Measurements from ENCODE around the gene ABHD8. TPM values are rescaled to one million over a fixed set of nuclear protein-coding genes. Genes with fewer than 3 reads are reported as not detected.

ABHD8 gene
- total and polyA plus RNA-seq, 2 of the 13 experiments (the other 11 are each of a cell fraction or from before 2014, with no cell fraction given) = 6.3 to 7.2 TPM

DNA sequence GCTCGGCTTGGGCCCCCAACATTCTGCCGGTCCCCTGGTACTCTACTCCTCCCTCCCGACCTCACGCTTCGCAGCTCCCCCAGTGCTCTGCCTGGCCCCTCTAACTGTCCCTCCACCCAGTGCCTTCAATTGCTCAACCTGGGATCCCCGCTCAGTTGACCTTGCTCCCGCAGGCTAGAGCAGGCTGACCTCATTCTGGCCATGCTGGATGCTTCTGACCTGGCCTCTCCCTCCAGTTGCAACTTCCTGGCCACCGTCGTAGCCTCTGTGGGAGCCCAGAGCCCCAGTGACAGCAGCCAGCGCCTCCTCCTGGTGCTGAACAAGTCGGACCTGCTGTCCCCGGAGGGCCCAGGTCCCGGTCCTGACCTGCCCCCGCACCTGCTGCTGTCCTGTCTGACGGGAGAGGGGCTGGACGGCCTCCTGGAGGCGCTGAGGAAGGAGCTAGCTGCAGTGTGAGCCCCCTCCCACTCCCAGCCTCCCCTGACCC, 37.7 kb upstream of the ABHD8 start (continued):
- TF ChIP-seq, protein P1, sequence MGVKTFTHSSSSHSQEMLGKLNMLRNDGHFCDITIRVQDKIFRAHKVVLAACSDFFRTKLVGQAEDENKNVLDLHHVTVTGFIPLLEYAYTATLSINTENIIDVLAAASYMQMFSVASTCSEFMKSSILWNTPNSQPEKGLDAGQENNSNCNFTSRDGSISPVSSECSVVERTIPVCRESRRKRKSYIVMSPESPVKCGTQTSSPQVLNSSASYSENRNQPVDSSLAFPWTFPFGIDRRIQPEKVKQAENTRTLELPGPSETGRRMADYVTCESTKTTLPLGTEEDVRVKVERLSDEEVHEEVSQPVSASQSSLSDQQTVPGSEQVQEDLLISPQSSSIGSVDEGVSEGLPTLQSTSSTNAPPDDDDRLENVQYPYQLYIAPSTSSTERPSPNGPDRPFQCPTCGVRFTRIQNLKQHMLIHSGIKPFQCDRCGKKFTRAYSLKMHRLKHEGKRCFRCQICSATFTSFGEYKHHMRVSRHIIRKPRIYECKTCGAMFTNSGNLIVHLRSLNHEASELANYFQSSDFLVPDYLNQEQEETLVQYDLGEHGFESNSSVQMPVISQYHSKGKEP (CRISPR knock-in tag; IDR thresholded peaks at IDR 0.05) = no peak
- TF ChIP-seq ZNF207 (IDR thresholded peaks at IDR 0.05; ENCODE audit: borderline replicate concordance) (no peak), ZNF292 (CRISPR knock-in tag; IDR thresholded peaks at IDR 0.05; ENCODE audit: borderline replicate concordance, low read depth) (no peak), IKZF4 (CRISPR knock-in tag; IDR thresholded peaks at IDR 0.05; ENCODE audit: borderline replicate concordance, low read depth, not compliant biosample characterization) (no peak), MBD4 (IDR thresholded peaks at IDR 0.05; ENCODE audit: borderline replicate concordance, low read length) (no peak), ZNF333 (CRISPR knock-in tag; IDR thresholded peaks at IDR 0.05; ENCODE audit: borderline replicate concordance) (no peak), DMAP1 (CRISPR knock-in tag; IDR thresholded peaks at IDR 0.05) (no peak), ZNF326 (CRISPR knock-in tag; IDR thresholded peaks at IDR 0.05; ENCODE audit: borderline replicate concordance) (no peak), FOXK1 (CRISPR knock-in tag; IDR thresholded peaks at IDR 0.05; ENCODE audit: borderline replicate concordance, low read depth) (no peak), ASH2L (IDR thresholded peaks at IDR 0.05; ENCODE audit: insufficient read length, low read depth, low read length) (peak; percentile 47), HMG20A (CRISPR knock-in tag; IDR thresholded peaks at IDR 0.05; ENCODE audit: borderline replicate concordance) (no peak; the same call in 1 of the 2 replicates), PAX8 (CRISPR knock-in tag; IDR thresholded peaks at IDR 0.05; ENCODE audit: borderline replicate concordance) (no peak)
- TF ChIP-seq, protein P2, sequence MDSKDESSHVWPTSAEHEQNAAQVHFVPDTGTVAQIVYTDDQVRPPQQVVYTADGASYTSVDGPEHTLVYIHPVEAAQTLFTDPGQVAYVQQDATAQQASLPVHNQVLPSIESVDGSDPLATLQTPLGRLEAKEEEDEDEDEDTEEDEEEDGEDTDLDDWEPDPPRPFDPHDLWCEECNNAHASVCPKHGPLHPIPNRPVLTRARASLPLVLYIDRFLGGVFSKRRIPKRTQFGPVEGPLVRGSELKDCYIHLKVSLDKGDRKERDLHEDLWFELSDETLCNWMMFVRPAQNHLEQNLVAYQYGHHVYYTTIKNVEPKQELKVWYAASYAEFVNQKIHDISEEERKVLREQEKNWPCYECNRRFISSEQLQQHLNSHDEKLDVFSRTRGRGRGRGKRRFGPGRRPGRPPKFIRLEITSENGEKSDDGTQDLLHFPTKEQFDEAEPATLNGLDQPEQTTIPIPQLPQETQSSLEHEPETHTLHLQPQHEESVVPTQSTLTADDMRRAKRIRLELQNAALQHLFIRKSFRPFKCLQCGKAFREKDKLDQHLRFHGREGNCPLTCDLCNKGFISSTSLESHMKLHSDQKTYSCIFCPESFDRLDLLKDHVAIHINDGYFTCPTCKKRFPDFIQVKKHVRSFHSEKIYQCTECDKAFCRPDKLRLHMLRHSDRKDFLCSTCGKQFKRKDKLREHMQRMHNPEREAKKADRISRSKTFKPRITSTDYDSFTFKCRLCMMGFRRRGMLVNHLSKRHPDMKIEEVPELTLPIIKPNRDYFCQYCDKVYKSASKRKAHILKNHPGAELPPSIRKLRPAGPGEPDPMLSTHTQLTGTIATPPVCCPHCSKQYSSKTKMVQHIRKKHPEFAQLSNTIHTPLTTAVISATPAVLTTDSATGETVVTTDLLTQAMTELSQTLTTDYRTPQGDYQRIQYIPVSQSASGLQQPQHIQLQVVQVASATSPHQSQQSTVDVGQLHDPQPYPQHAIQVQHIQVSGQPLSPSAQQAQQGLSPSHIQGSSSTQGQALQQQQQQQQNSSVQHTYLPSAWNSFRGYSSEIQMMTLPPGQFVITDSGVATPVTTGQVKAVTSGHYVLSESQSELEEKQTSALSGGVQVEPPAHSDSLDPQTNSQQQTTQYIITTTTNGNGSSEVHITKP (CRISPR knock-in tag; IDR thresholded peaks at IDR 0.05; ENCODE audit: low read depth) = no peak; the same call in 1 of the 2 replicates
- TF ChIP-seq, protein P3, sequence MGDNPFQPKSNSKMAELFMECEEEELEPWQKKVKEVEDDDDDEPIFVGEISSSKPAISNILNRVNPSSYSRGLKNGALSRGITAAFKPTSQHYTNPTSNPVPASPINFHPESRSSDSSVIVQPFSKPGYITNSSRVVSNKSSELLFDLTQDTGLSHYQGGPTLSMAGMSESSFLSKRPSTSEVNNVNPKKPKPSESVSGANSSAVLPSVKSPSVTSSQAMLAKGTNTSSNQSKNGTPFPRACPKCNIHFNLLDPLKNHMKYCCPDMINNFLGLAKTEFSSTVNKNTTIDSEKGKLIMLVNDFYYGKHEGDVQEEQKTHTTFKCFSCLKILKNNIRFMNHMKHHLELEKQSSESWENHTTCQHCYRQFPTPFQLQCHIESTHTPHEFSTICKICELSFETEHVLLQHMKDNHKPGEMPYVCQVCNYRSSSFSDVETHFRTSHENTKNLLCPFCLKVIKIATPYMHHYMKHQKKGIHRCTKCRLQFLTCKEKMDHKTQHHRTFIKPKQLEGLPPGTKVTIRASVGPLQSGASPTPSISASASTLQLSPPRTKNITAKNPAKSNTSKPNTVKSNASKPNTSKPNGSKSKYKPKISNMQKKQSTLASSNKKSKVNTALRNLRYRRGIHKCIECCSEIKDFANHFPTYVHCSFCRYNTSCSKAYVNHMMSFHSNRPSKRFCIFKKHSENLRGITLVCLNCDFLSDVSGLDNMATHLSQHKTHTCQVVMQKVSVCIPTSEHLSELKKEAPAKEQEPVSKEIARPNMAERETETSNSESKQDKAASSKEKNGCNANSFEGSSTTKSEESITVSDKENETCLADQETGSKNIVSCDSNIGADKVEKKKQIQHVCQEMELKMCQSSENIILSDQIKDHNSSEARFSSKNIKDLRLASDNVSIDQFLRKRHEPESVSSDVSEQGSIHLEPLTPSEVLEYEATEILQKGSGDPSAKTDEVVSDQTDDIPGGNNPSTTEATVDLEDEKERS (CRISPR knock-in tag; IDR thresholded peaks at IDR 0.05) = no peak
- TF ChIP-seq, protein P4, sequence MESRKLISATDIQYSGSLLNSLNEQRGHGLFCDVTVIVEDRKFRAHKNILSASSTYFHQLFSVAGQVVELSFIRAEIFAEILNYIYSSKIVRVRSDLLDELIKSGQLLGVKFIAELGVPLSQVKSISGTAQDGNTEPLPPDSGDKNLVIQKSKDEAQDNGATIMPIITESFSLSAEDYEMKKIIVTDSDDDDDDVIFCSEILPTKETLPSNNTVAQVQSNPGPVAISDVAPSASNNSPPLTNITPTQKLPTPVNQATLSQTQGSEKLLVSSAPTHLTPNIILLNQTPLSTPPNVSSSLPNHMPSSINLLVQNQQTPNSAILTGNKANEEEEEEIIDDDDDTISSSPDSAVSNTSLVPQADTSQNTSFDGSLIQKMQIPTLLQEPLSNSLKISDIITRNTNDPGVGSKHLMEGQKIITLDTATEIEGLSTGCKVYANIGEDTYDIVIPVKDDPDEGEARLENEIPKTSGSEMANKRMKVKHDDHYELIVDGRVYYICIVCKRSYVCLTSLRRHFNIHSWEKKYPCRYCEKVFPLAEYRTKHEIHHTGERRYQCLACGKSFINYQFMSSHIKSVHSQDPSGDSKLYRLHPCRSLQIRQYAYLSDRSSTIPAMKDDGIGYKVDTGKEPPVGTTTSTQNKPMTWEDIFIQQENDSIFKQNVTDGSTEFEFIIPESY (CRISPR knock-in tag; IDR thresholded peaks at IDR 0.05) = no peak
